Thyroid gland (tissue), 4 donors: ENCODE data around the gene NBEAL1. TPM values are rescaled to one million over a fixed set of nuclear protein-coding genes. Genes with fewer than 3 reads are reported as not detected.

Experiments
- DNase-seq, 2 donors: peaks; one replicate each; pipeline ENCODE4 v3.0.0-alpha.2; 2019
- H3K27ac ChIP-seq, 3 donors: fragments of 200-600 bp; sonication (generic); 1 replicate in 2 of 3; 2 replicates in 1 of 3; pipeline ENCODE4 v1.5.1; 2016 to 2019; ENCODE audit warnings: mild to moderate bottlenecking in 1 of 3, moderate library complexity in 1 of 3
- H3K27me3 ChIP-seq: fragments of 200-600 bp; sonication (generic); one replicate; pipeline ENCODE4 v1.5.1; 2019
- H3K36me3 ChIP-seq, 2 donors: fragments of 200-600 bp; sonication (generic); one replicate each; pipeline ENCODE4 v1.5.1; 2016 to 2019
- H3K4me1 ChIP-seq, 2 donors: fragments of 200-600 bp; sonication (generic); one replicate each; pipeline ENCODE4 v1.5.1; 2017 to 2019
- H3K4me3 ChIP-seq, 3 donors: fragments of 200-600 bp; sonication (generic); replicated peaks in 1 of 3; 1 replicate in 2 of 3; 2 replicates in 1 of 3; pipeline ENCODE4 v1.5.1; 2016; ENCODE audit warnings: mild to moderate bottlenecking in 1 of 3
- H3K9me3 ChIP-seq: fragments of 200-600 bp; sonication (generic); one replicate; pipeline ENCODE4 v1.5.1; 2017
- POLR2A ChIP-seq, 2 donors: fragments of 450-650 bp; IDR thresholded peaks; one replicate each; pipeline ENCODE4 v1.6.1; 2017; ENCODE audit warnings: antibody characterized with exemption in 2 of 2, mild to moderate bottlenecking in 2 of 2, moderate library complexity in 1 of 2
- WGBS, 2 donors: methylation state at CpG; one replicate each; pipeline ENCODE4 v1.1.5; 2017; 5-methylcytosine and 5-hydroxymethylcytosine counted together
- intact Hi-C: fragments of 100-400 bp; cut with DNase I; formaldehyde crosslinking; loops from one replicate; pipeline ENCODE4 v1.15.1; 2023
- total RNA-seq, 4 donors: library from RNA; depleted of rRNA; stranded (reverse); fragments of >200 nt; gene quantifications; one replicate each; pipeline ENCODE4 v1.2.3, GENCODE V29; 2016
- TF ChIP-seq, protein P1 (sequence below), 6 experiments: fragments of 200-600 bp in 3 of 6; fragments of 450-650 bp in 3 of 6; sonication (generic) in 3 of 6; IDR thresholded peaks; one replicate each; pipeline ENCODE4 v1.5.1; 2016 to 2019; ENCODE audit warnings: antibody characterized with exemption in 6 of 6, mild to moderate bottlenecking in 2 of 6, inconsistent platforms in 1 of 6, moderate library complexity in 1 of 6

Gene NBEAL1
- total RNA-seq, 4 donors from 2014 or later, result 58.8 to 88.8 (median 71.3) TPM

DNA sequence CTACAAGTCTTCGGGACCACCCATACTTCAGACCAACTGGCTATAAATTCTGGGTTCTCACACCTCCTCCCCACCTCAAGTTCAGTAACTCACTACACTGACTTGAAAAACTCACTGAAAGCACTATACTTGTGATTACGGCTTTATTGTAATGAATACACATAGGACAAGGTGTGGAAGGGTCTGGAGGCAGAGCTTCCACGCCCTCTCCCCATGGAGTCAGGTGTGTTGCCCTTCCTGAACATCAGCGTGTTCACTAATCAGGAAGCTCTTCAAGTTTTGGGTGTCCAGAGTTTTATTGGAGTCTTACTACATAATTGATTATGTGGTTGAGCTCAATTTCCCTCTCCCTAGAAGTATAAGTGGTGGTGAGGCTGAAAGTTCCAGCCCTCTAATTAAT lies 27.5 kb downstream of the NBEAL1 start:
- peaks cover 4 to 7% of the 10 kb centered on the region in 2 donors for H3K36me3 ChIP-seq
- TF ChIP-seq, protein P1, sequence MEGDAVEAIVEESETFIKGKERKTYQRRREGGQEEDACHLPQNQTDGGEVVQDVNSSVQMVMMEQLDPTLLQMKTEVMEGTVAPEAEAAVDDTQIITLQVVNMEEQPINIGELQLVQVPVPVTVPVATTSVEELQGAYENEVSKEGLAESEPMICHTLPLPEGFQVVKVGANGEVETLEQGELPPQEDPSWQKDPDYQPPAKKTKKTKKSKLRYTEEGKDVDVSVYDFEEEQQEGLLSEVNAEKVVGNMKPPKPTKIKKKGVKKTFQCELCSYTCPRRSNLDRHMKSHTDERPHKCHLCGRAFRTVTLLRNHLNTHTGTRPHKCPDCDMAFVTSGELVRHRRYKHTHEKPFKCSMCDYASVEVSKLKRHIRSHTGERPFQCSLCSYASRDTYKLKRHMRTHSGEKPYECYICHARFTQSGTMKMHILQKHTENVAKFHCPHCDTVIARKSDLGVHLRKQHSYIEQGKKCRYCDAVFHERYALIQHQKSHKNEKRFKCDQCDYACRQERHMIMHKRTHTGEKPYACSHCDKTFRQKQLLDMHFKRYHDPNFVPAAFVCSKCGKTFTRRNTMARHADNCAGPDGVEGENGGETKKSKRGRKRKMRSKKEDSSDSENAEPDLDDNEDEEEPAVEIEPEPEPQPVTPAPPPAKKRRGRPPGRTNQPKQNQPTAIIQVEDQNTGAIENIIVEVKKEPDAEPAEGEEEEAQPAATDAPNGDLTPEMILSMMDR (IDR thresholded peaks at IDR 0.05), result no peak
- H3K4me3 ChIP-seq, result no peak overlapping the region
- no peaks in the 10 kb centered on the region for H3K9me3 ChIP-seq
- H3K27me3 ChIP-seq, result no peaks in the 10 kb centered on the region
- H3K4me1 ChIP-seq, result no peaks in the 10 kb centered on the region
- no peak for DNase-seq
- intact Hi-C loops, result no loop called here
- H3K27ac ChIP-seq, result no peak overlapping the region
- WGBS, 2 donors, result 97 to 98% methylated on average over 4 of the region's 4 CpGs

DNA sequence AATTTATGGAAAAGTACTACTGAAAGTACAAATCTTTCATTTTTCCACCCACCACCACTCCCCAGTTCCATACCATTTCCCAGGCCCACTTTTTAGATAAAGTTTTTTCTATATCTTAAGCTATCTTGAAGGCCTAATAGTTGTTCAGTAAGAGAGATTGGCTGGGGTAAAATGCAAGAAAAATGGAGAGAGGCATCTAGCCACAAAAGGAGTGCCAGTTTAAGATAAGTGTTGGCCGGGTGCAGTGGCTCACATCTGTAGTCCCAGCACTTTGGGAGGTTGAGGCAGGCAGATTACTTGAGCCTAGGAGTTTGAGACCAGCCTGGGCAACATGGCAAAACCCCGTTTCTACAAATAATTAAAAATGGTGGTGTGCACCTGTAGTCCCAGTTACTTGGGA lies 28.6 kb downstream of the NBEAL1 start:
- intact Hi-C loops, result no loop called here
- 100% methylated on average over 2 of the region's 2 CpGs for WGBS, 2 donors
- H3K36me3 ChIP-seq, result peaks cover 4 to 7% of the 10 kb centered on the region in 2 donors
- H3K27me3 ChIP-seq, result no peaks in the 10 kb centered on the region
- no peaks in the 10 kb centered on the region for H3K9me3 ChIP-seq
- no peak overlapping the region for H3K27ac ChIP-seq
- H3K4me3 ChIP-seq, result no peak overlapping the region
- no peak for DNase-seq
- H3K4me1 ChIP-seq, result no peaks in the 10 kb centered on the region
- TF ChIP-seq, protein P1 (IDR thresholded peaks at IDR 0.05), result no peak
- no peak for TF ChIP-seq POLR2A (IDR thresholded peaks at IDR 0.05)

DNA sequence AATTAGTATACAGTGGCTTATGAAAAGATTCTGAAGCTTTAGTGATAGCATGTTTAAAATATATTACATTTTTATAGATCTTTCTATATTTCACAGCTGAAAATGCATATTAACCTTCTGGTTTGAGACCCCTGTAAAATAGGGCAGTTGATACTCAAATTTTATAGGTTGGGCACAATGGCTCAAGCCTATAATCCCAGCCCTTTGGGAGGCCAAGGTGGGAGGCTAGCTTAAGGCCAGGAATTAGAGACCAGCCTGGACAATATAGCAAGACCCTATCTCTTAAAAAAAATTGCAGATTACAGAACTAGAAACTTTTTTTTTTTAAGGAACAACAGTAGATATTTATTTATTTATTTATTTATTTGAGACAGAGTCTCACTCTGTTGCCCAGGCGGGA lies 31.2 kb downstream of the NBEAL1 start:
- TF ChIP-seq, protein P1 (IDR thresholded peaks at IDR 0.05), result no peak
- TF ChIP-seq POLR2A (IDR thresholded peaks at IDR 0.05), result no peak
- Histone ChIP-seq H3K27me3 (no peaks in the 10 kb centered on the region), H3K9me3 (no peaks in the 10 kb centered on the region), H3K4me1 (no peaks in the 10 kb centered on the region), H3K4me3 (no peak overlapping the region), H3K36me3 (peaks cover 4 to 9% of the 10 kb centered on the region in 2 donors), H3K27ac (no peak overlapping the region)
- no peak for DNase-seq
- 100% methylated on average over 1 of the region's 1 CpG for WGBS, 2 donors
- intact Hi-C loops, result no loop called here

DNA sequence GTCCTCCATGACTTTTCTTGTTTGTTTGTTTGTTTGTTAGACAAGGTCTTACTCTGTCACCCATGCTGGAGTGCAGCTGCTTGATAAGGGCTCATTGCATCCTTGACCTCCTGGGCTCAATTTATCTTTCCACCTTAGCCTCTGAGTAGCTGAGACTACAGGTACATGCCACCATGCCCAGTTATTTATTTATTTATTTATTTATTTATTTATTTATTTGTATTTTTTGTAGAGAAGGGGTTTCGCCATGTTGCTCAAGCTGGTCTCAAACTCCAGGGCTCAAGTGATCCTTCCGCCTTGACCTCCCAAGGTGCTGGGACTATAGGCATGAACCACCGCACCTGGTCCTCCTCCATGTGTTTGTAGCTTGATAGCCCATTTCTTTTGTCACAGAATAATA lies 37.9 kb downstream of the NBEAL1 start:
- TF ChIP-seq, protein P1 (IDR thresholded peaks at IDR 0.05), result no peak
- no peak for TF ChIP-seq POLR2A (IDR thresholded peaks at IDR 0.05)
- Histone ChIP-seq H3K9me3 (no peaks in the 10 kb centered on the region), H3K27ac (no peak overlapping the region), H3K4me1 (no peaks in the 10 kb centered on the region), H3K36me3 (peaks cover 0 to 3% of the 10 kb centered on the region in 2 donors), H3K27me3 (no peaks in the 10 kb centered on the region), H3K4me3 (no peak overlapping the region)
- 99 to 100% methylated on average over 3 of the region's 3 CpGs for WGBS, 2 donors
- intact Hi-C loops, result no loop called here
- DNase-seq, result no peak

DNA sequence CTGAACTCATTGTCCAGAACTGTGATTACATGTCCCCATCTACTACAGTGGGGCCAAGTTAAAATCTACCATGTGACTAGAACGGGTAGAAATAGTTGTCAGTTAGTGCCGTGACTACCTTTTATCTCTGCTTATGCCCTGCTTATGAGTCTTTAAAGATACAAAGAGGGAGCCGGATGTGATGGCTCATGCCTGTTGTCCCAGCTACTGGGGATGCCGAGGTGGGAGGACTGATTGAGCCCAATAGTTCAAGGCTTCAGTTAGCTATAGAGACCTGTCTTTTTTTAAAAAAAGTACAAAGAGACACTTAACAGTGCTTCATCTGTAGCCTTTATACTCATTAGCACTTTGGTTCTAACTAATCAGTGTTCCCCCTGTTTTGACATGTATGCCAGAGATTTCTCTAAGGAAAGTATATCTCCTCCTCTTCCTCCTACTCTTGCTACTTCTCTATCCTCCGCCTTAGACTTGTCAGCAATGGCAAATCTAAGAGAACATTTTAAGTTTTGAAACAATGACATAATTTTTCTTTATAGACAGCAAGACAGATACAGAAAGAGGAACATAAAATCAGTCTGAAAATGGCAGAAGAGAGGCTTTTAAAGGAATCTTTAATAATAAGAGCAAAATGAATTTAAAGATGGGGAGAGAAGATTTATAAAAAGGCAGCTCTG lies 45.0 kb downstream of the NBEAL1 start:
- 96 to 98% methylated on average over 5 of the region's 5 CpGs for WGBS, 2 donors
- Histone ChIP-seq H3K27me3 (no peaks in the 10 kb centered on the region), H3K4me3 (no peak overlapping the region), H3K36me3 (peaks cover 4 to 28% of the 10 kb centered on the region in 2 donors), H3K4me1 (no peaks in the 10 kb centered on the region), H3K9me3 (no peaks in the 10 kb centered on the region), H3K27ac (no peak overlapping the region)
- DNase-seq, result no peak
- TF ChIP-seq, protein P1 (IDR thresholded peaks at IDR 0.05), result no peak
- no peak for TF ChIP-seq POLR2A (IDR thresholded peaks at IDR 0.05)
- intact Hi-C loops, result no loop called here
